NCI-H2196 treated with DMSO at 0.1 percent for 48 hours (cell line): ENCODE data around the gene ELMO3.

Experiments
- DNase-seq: peaks from one replicate; lab custom pipeline; 2025; ENCODE audit not compliant: unreplicated experiment; lab: John Stamatoyannopoulos, UW

Gene ELMO3

GRCh38 chr16:67252609-67253497 lies 53.9 kb downstream of the ELMO3 start:
- no peak for DNase-seq
